Mesenchymal stem cell (in vitro differentiated cells and primary cell): ENCODE data around the gene C1QBP.

Experiments used
- DNase-seq: peaks from one replicate; pipeline ENCODE4 v3.0.0-alpha.2; 2013
- H2AFZ ChIP-seq: one replicate; pipeline ENCODE4 v1.6.1; 2013; ENCODE audit warnings: low read depth, mild to moderate bottlenecking, control low read depth, inconsistent platforms, low read length, moderate library complexity
- H2AK5ac ChIP-seq: 2 replicates; pipeline ENCODE4 v1.6.1; 2013; ENCODE audit warnings: low read length, moderate library complexity, mild to moderate bottlenecking, inconsistent platforms; ENCODE audit not compliant: severe bottlenecking
- H2BK120ac ChIP-seq: one replicate; pipeline ENCODE4 v1.6.1; 2013; ENCODE audit warnings: low read depth, mild to moderate bottlenecking, inconsistent platforms, low read length, moderate library complexity
- H2BK12ac ChIP-seq, 2 experiments: one replicate each; pipeline ENCODE4 v1.6.1; 2013; ENCODE audit warnings: inconsistent platforms in 2 of 2, low read length in 2 of 2, mild to moderate bottlenecking in 2 of 2, moderate library complexity in 2 of 2, control low read depth in 1 of 2
- H2BK15ac ChIP-seq: one replicate; pipeline ENCODE4 v1.6.1; 2013; ENCODE audit warnings: mild to moderate bottlenecking, low read depth, inconsistent platforms; ENCODE audit not compliant: poor library complexity, severe bottlenecking
- H2BK5ac ChIP-seq: 2 replicates; pipeline ENCODE4 v1.6.1; 2013; ENCODE audit warnings: low read depth, mild to moderate bottlenecking, low read length, control low read depth, inconsistent platforms; ENCODE audit not compliant: poor library complexity, severe bottlenecking
- H3K14ac ChIP-seq, 2 experiments: one replicate each; pipeline ENCODE4 v1.6.1; 2013; ENCODE audit warnings: inconsistent platforms in 2 of 2, low read length in 2 of 2, control low read depth in 1 of 2, mild to moderate bottlenecking in 1 of 2, moderate library complexity in 1 of 2
- H3K18ac ChIP-seq, 2 experiments: one replicate each; pipeline ENCODE4 v1.6.1; 2013; ENCODE audit warnings: inconsistent platforms in 2 of 2, low read length in 2 of 2, control low read depth in 1 of 2, low read depth in 1 of 2, mild to moderate bottlenecking in 1 of 2
- H3K23ac ChIP-seq, 2 experiments: one replicate each; pipeline ENCODE4 v1.6.1; 2013; ENCODE audit warnings: inconsistent platforms in 2 of 2, low read length in 2 of 2, mild to moderate bottlenecking in 2 of 2, moderate library complexity in 2 of 2, control low read depth in 1 of 2
- H3K27ac ChIP-seq: 2 replicates; pipeline ENCODE4 v1.5.1; 2013; ENCODE audit warnings: mild to moderate bottlenecking, moderate library complexity, low read length, control low read depth, inconsistent platforms; ENCODE audit not compliant: poor library complexity, severe bottlenecking
- H3K27me3 ChIP-seq, 2 experiments: 2 replicates each; pipeline versions ENCODE4 v1.6.1 to v1.7.0; 2013; ENCODE audit warnings: low read length in 2 of 2, mild to moderate bottlenecking in 2 of 2, moderate library complexity in 2 of 2, control low read depth in 1 of 2, inconsistent platforms in 1 of 2; ENCODE audit not compliant: control insufficient read depth in 1 of 2, insufficient read depth in 1 of 2
- H3K36me3 ChIP-seq, 2 experiments: 2 replicates each; pipeline versions ENCODE4 v1.6.1 to v1.7.0; 2013; ENCODE audit warnings: low read length in 2 of 2, control low read depth in 1 of 2, inconsistent platforms in 1 of 2, low read depth in 1 of 2, mild to moderate bottlenecking in 1 of 2; ENCODE audit not compliant: insufficient read depth in 2 of 2, control insufficient read depth in 1 of 2
- H3K4ac ChIP-seq, 2 experiments: one replicate each; pipeline ENCODE4 v1.6.1; 2013; ENCODE audit warnings: inconsistent platforms in 2 of 2, low read length in 2 of 2, mild to moderate bottlenecking in 2 of 2, moderate library complexity in 2 of 2, control low read depth in 1 of 2, low read depth in 1 of 2
- H3K4me1 ChIP-seq: 2 replicates; pipeline ENCODE4 v1.6.1; 2013; ENCODE audit warnings: low read depth, low read length, control low read depth; ENCODE audit not compliant: control insufficient read depth, insufficient read depth
- H3K4me2 ChIP-seq: 2 replicates; pipeline ENCODE4 v1.6.1; 2013; ENCODE audit warnings: low read length, mild to moderate bottlenecking, inconsistent platforms; ENCODE audit not compliant: poor library complexity, severe bottlenecking
- H3K4me3 ChIP-seq, 2 experiments: 2 replicates each; pipeline versions ENCODE4 v1.5.1 to v1.7.0; 2013; ENCODE audit warnings: low read length in 2 of 2, mild to moderate bottlenecking in 2 of 2, control low read depth in 1 of 2, low read depth in 1 of 2; ENCODE audit not compliant: insufficient read depth in 1 of 2
- H3K79me1 ChIP-seq: replicated peaks from 2 replicates; pipeline ENCODE4 v1.6.1; 2013; ENCODE audit warnings: mild to moderate bottlenecking, control low read depth, low read length, inconsistent platforms; ENCODE audit not compliant: poor library complexity, severe bottlenecking
- H3K9ac ChIP-seq: 2 replicates; pipeline ENCODE4 v1.7.0; 2013; ENCODE audit warnings: mild to moderate bottlenecking, low read length, moderate library complexity
- H3K9me3 ChIP-seq: 2 replicates; pipeline ENCODE4 v1.7.0; 2013; ENCODE audit warnings: mild to moderate bottlenecking, low read length; ENCODE audit not compliant: control insufficient read depth
- H4K8ac ChIP-seq: one replicate; pipeline ENCODE4 v1.6.1; 2013; ENCODE audit warnings: inconsistent platforms, mild to moderate bottlenecking, low read length, moderate library complexity
- H4K91ac ChIP-seq: one replicate; pipeline ENCODE4 v1.6.1; 2013; ENCODE audit warnings: mild to moderate bottlenecking, low read length, inconsistent platforms
- WGBS: methylation state at CpG from one replicate; pipeline ENCODE4 v1.1.7; 2013; ENCODE audit warnings: mixed read lengths; 5-methylcytosine and 5-hydroxymethylcytosine counted together

Gene C1QBP

DNA sequence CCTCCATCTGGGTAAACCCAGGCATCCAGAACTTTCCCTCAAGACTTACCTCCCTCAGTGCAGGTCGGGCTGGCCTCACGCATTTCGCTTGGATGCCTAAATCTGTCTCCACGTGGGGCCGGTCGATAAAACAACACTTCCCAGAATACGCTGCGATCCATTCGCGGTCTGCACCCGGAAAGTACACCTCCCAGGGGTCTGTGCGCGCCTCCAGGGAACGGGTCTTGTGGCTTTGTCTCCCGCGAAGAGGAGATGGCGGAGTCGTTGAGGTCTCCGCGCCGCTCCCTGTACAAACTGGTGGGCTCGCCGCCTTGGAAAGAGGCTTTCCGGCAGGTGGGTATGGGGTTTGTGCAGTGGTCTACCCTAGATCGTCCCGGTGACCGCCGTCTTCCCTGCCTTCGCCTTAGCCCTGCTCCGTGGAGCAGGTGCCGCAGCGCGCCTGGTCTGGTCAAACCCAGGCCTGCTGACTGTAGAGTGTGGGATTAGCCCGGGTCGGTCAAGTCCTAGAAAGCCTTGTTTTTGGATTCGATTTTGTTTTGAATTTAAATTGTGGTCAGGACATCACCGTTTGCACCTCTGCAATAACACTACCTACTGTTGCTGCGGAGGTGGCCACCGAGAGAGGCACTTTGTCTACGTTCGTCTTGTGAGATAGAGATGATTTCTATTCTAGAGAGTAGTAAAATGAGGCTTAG is 18.8 kb downstream of the C1QBP start, which contains the start of gene RPAIN:
Gene RPAIN (plus strand): TSS at position 224 of the 695 bp plus-strand sequence. CDS start 29 bp downstream, at position 253.
- H2BK5ac ChIP-seq, result peak within 1 kb of the TSS; percentile 76
- no peak within 1 kb of the TSS for H3K23ac ChIP-seq
- H3K4ac ChIP-seq, result peak within 1 kb of the TSS; percentile 36 to 75
- peak within 1 kb of the TSS; percentile 45 for H2BK120ac ChIP-seq
- peak within 1 kb of the TSS in 1 of 2 experiments; percentile 57 for H3K14ac ChIP-seq
- peak within 1 kb of the TSS; percentile 95 for H2AFZ ChIP-seq
- H3K4me2 ChIP-seq, result peak within 1 kb of the TSS; percentile 94
- no peaks in the 10 kb centered on the region for H3K27me3 ChIP-seq
- under 1% methylated on average over 39 of the region's 41 CpGs for WGBS
- H2BK12ac ChIP-seq, result peak within 1 kb of the TSS in 1 of 2 experiments; percentile 10
- peak within 1 kb of the TSS; percentile 83 for H3K27ac ChIP-seq
- H2BK15ac ChIP-seq, result peak within 1 kb of the TSS; percentile 75
- no peaks in the 10 kb centered on the region for H3K9me3 ChIP-seq
- peak within 1 kb of the TSS; percentile 58 to 86 for H3K18ac ChIP-seq
- peak within 1 kb of the TSS; percentile 78 for H4K8ac ChIP-seq
- H3K4me1 ChIP-seq, result peaks cover 10% of the 10 kb centered on the region
- H3K4me3 ChIP-seq, result peak within 1 kb of the TSS; percentile 86 to 92
- peak within 1 kb of the TSS; percentile 37 for H4K91ac ChIP-seq
- peaks cover 18% of the 10 kb centered on the region for H3K79me1 ChIP-seq
- no peak within 1 kb of the TSS for H2AK5ac ChIP-seq
- H3K9ac ChIP-seq, result peak within 1 kb of the TSS; percentile 97
- H3K36me3 ChIP-seq, result peaks cover 27 to 51% of the 10 kb centered on the region in 2 experiments
- DNase-seq, result no peak

DNA sequence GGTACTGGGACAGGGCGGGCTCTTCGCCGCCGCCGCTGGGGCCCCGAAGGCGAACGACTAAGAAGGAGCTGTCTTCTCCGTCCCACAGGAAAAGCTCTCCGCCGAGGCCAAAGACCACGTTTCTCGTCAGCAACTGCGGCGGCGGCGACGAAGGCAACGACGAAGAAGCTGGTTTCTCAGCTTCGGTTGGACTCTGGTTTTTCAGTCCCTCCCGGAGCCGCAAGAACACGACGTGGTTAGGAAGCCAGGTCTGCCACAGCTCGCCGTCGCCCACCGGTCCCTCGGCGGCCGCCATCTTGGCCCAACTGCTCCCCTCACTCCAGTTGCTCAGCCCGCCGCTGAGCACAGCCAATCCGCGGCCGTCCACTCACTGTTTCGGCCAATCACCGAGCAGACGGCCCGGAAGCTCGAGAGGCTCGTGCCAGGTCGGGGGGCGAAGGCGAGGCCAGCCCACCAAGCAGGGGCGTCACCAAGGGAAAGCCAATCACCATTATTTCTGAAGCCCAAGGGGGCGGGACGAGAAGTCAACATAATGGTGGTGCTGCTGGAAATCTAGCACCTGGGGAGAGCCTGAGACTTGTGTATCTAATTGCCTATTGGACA is 19.5 kb downstream of the C1QBP start, which contains the start of gene NUP88:
Gene NUP88 (minus strand): TSS at position 307 of the 603 bp plus-strand sequence. CDS start 12 bp downstream, at position 295.
- H4K91ac ChIP-seq, result peak within 1 kb of the TSS; percentile 37
- WGBS, result under 1% methylated on average over 49 of the region's 49 CpGs
- peak within 1 kb of the TSS; percentile 45 for H2BK120ac ChIP-seq
- peak within 1 kb of the TSS; percentile 97 for H3K9ac ChIP-seq
- H3K4me1 ChIP-seq, result peaks cover 13% of the 10 kb centered on the region
- H2AK5ac ChIP-seq, result no peak within 1 kb of the TSS
- H3K4ac ChIP-seq, result peak within 1 kb of the TSS; percentile 36 to 75
- H2BK5ac ChIP-seq, result peak within 1 kb of the TSS; percentile 76
- DNase-seq, result peak; percentile 99
- H3K14ac ChIP-seq, result peak within 1 kb of the TSS in 1 of 2 experiments; percentile 57
- H2AFZ ChIP-seq, result peak within 1 kb of the TSS; percentile 95
- H3K36me3 ChIP-seq, result peaks cover 33 to 45% of the 10 kb centered on the region in 2 experiments
- peak within 1 kb of the TSS; percentile 86 to 92 for H3K4me3 ChIP-seq
- no peaks in the 10 kb centered on the region for H3K9me3 ChIP-seq
- peak within 1 kb of the TSS in 1 of 2 experiments; percentile 10 for H2BK12ac ChIP-seq
- peak within 1 kb of the TSS; percentile 58 to 86 for H3K18ac ChIP-seq
- peak within 1 kb of the TSS; percentile 78 for H4K8ac ChIP-seq
- peak within 1 kb of the TSS; percentile 94 for H3K4me2 ChIP-seq
- no peaks in the 10 kb centered on the region for H3K27me3 ChIP-seq
- H3K79me1 ChIP-seq, result peaks cover 23% of the 10 kb centered on the region
- no peak within 1 kb of the TSS for H3K23ac ChIP-seq
- H3K27ac ChIP-seq, result peak within 1 kb of the TSS; percentile 83
- peak within 1 kb of the TSS; percentile 75 for H2BK15ac ChIP-seq

DNA sequence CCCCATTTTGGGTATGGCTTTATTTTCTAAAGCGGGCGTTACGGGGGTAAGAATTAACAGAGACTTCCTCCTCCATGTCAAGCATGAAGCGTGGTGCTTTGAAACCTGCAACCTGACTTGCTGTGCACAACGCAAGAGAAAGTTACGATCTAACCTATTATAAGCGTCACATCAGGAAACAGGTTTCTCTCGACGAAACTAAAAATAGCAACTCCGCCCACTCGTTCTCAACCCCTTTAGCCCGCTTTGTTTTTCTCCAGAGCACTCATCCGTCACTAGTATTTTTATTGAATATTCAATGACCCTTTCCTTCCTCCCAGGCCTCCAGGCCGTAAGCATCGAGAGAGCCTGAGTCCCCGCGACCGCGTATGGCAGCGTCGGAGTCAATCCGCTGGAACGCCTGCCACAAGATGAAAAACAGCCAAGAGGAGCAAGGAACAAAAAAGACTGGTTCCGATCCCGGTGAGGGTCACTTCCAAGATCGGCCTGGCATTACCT is 20.0 kb downstream of the C1QBP start:
- Histone ChIP-seq H2BK15ac (no peak overlapping the region), H4K91ac (no peak overlapping the region), H3K4ac (peak overlapping the region in 1 of 2 experiments; percentile 75), H3K4me1 (peaks cover 17% of the 10 kb centered on the region), H4K8ac (no peak overlapping the region), H3K79me1 (peaks cover 20% of the 10 kb centered on the region), H2AFZ (peak overlapping the region; percentile 92), H3K4me3 (peak overlapping the region; percentile 79 to 92), H3K9ac (peak overlapping the region; percentile 97), H2AK5ac (no peak overlapping the region), H2BK5ac (no peak overlapping the region), H2BK120ac (no peak overlapping the region), H3K9me3 (no peaks in the 10 kb centered on the region), H3K14ac (no peak overlapping the region), H3K23ac (no peak overlapping the region), H3K4me2 (peak overlapping the region; percentile 74), H3K36me3 (peaks cover 31 to 39% of the 10 kb centered on the region in 2 experiments), H2BK12ac (no peak overlapping the region), H3K27me3 (no peaks in the 10 kb centered on the region), H3K18ac (peak overlapping the region in 1 of 2 experiments; percentile 86), H3K27ac (peak overlapping the region; percentile 80)
- peak; percentile 65 for DNase-seq
- WGBS, result under 1% methylated on average over 26 of the region's 26 CpGs

DNA sequence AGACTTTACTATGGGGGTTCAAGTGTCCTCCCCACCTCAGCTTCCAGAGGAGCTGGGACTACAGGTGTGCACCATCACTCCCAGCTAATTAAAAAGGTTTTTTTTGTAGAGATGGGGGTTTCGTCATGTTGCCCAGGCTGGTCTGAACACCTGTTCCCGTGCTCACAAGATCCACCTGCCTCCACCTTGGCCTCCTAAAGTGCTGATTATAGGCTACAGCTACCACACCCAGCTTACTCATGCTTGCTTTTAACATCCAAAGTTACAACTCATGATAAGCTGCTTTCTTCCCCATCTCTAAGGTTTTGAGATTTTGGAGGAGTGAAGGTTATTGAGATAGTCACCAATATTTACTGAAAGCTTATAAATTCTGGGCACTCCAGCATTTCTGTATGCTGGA is 22.1 kb downstream of the C1QBP start:
- H3K27me3 ChIP-seq, result no peaks in the 10 kb centered on the region
- no peak overlapping the region for H2AK5ac ChIP-seq
- no peak overlapping the region for H3K27ac ChIP-seq
- no peak overlapping the region for H3K4ac ChIP-seq
- H3K36me3 ChIP-seq, result peaks cover 25 to 39% of the 10 kb centered on the region in 2 experiments
- no peak overlapping the region for H2AFZ ChIP-seq
- peaks cover 15% of the 10 kb centered on the region for H3K79me1 ChIP-seq
- no peaks in the 10 kb centered on the region for H3K9me3 ChIP-seq
- no peak overlapping the region for H3K23ac ChIP-seq
- no peak overlapping the region for H3K4me3 ChIP-seq
- H2BK12ac ChIP-seq, result no peak overlapping the region
- no peak overlapping the region for H4K8ac ChIP-seq
- no peak overlapping the region for H3K14ac ChIP-seq
- H2BK120ac ChIP-seq, result no peak overlapping the region
- H3K18ac ChIP-seq, result no peak overlapping the region
- no peak overlapping the region for H4K91ac ChIP-seq
- H2BK5ac ChIP-seq, result no peak overlapping the region
- peak overlapping the region; percentile 2 for H3K9ac ChIP-seq
- WGBS, result 76% methylated on average over 2 of the region's 2 CpGs
- no peak overlapping the region for H3K4me2 ChIP-seq
- peaks cover 20% of the 10 kb centered on the region for H3K4me1 ChIP-seq
- no peak overlapping the region for H2BK15ac ChIP-seq
- no peak for DNase-seq
